Nephron (organoid): ENCODE results near the gene VHLL.
A peak's percentile ranks its signal among the peaks of the same experiment; 100 is the strongest.

Experiments used
- H3K27ac Mint-ChIP-seq, 3 experiments: 2 replicates each; pipeline ENCODE4 v1.8.0; 2020; ENCODE audit warnings: mixed read lengths in 3 of 3, mild to moderate bottlenecking in 2 of 3, moderate library complexity in 1 of 3
- H3K27me3 Mint-ChIP-seq: 2 replicates; pipeline ENCODE4 v1.8.0; 2021; ENCODE audit warnings: low read depth, mild to moderate bottlenecking, moderate library complexity, mixed read lengths
- H3K36me3 Mint-ChIP-seq: 2 replicates; pipeline ENCODE4 v1.8.0; 2020; ENCODE audit warnings: low read depth, mixed read lengths
- H3K4me1 Mint-ChIP-seq: 2 replicates; pipeline ENCODE4 v1.8.0; 2020; ENCODE audit warnings: mixed read lengths
- H3K4me3 Mint-ChIP-seq, 3 experiments: 2 replicates each; pipeline ENCODE4 v1.8.0; 2020; ENCODE audit warnings: mild to moderate bottlenecking in 3 of 3, mixed read lengths in 3 of 3, moderate library complexity in 2 of 3
- H3K9me3 Mint-ChIP-seq: 2 replicates; pipeline ENCODE4 v1.8.0; 2020; ENCODE audit warnings: mixed read lengths
- TF ChIP-seq, protein P1 (sequence below), 3 experiments: fragments of 200-600 bp; sonication (generic); IDR thresholded peaks; one replicate each; pipeline ENCODE4 v1.5.0; 2021; ENCODE audit warnings: antibody characterized with exemption in 3 of 3; ENCODE audit not compliant: unreplicated experiment in 3 of 3

The VHLL gene

DNA sequence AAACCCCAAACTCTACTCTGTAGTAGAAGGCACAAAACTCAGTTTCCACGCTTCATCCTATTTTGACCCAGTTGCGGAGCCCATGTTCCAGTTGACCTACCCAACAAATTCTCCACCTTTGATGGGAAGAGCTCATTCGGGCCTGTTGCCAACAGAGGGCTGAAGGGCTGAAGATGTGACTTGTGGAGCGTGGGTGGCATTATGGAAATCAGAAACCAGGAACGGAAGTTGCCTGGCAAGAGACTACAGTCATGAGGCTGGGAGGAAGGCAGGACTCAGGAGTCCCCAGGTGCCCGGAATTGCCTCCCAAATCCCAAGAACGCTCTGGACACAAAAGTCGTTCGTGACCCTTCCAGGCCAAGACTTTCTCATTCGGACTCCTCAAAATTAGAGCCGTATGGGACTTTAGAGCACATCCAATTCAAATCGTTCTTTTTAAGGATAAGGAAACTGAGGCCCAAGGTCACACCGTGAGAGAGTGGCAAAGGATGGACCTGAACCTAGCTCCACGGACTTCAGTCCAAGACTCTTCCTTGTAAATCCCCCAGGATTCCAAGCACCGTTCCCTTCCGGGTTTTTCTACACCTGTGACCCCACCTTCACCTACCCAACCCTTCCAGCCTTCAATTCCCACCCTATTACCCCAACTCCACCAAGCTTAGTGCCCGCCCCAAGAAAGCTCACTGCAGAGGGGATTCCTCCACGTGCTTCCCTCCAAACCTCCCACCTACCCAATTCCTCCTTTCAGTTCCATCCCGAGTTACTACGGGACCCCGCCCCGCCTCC lies 17.2 kb downstream of the VHLL start:
- peaks cover 20% of the 10 kb centered on the region for H3K36me3 Mint-ChIP-seq
- TF ChIP-seq, protein P1, sequence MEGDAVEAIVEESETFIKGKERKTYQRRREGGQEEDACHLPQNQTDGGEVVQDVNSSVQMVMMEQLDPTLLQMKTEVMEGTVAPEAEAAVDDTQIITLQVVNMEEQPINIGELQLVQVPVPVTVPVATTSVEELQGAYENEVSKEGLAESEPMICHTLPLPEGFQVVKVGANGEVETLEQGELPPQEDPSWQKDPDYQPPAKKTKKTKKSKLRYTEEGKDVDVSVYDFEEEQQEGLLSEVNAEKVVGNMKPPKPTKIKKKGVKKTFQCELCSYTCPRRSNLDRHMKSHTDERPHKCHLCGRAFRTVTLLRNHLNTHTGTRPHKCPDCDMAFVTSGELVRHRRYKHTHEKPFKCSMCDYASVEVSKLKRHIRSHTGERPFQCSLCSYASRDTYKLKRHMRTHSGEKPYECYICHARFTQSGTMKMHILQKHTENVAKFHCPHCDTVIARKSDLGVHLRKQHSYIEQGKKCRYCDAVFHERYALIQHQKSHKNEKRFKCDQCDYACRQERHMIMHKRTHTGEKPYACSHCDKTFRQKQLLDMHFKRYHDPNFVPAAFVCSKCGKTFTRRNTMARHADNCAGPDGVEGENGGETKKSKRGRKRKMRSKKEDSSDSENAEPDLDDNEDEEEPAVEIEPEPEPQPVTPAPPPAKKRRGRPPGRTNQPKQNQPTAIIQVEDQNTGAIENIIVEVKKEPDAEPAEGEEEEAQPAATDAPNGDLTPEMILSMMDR (IDR thresholded peaks at IDR 0.05; ENCODE audit: unreplicated experiment in 3 of 3), result no peak
- peaks cover 33% of the 10 kb centered on the region for H3K4me1 Mint-ChIP-seq
- H3K9me3 Mint-ChIP-seq, result no peaks in the 10 kb centered on the region
- peak overlapping the region; percentile 89 to 97 (median 94) for H3K27ac Mint-ChIP-seq
- H3K4me3 Mint-ChIP-seq, result peak overlapping the region; percentile 91 to 96 (median 93)
- H3K27me3 Mint-ChIP-seq, result no peaks in the 10 kb centered on the region

- H3K9me3 Mint-ChIP-seq, result no peaks in the 10 kb centered on the region
- peaks cover 26% of the 10 kb centered on the region for H3K36me3 Mint-ChIP-seq
- TF ChIP-seq, protein P1 (IDR thresholded peaks at IDR 0.05; ENCODE audit: unreplicated experiment in 3 of 3), result no peak
- no peaks in the 10 kb centered on the region for H3K27me3 Mint-ChIP-seq
- peak overlapping the region in 2 of 3 experiments; percentile 94 to 97 for H3K27ac Mint-ChIP-seq
- H3K4me1 Mint-ChIP-seq, result peaks cover 33% of the 10 kb centered on the region
- H3K4me3 Mint-ChIP-seq, result peak overlapping the region; percentile 91 to 96 (median 93)
These were observed 17.8 kb downstream of the VHLL start for GRCh38 chr1:156281281-156281680.

DNA sequence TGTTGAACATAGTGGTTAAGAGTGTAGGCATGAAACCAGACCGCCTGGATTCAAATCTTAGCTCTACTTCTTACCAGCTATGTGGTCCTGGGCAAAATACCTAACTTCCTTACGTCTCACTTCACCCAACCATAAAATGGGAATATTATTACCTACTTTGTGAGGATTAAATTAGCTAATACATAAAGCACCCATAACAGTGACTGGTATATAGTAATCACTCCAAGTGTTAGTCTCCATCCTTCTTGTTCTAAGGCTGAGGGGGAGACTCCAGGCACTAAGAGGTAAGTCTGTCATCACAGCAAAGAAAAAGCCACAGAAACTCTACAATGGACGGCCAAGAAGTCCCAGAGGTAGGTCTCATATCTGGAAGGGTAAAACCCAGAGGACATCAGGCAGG lies 19.3 kb downstream of the VHLL start:
- H3K4me1 Mint-ChIP-seq, result peaks cover 33% of the 10 kb centered on the region
- TF ChIP-seq, protein P1 (IDR thresholded peaks at IDR 0.05; ENCODE audit: unreplicated experiment in 3 of 3), result no peak
- peak overlapping the region; percentile 69 to 82 (median 74) for H3K4me3 Mint-ChIP-seq
- no peaks in the 10 kb centered on the region for H3K27me3 Mint-ChIP-seq
- no peaks in the 10 kb centered on the region for H3K9me3 Mint-ChIP-seq
- peak overlapping the region in 1 of 3 experiments; percentile 34 for H3K27ac Mint-ChIP-seq
- H3K36me3 Mint-ChIP-seq, result peaks cover 37% of the 10 kb centered on the region

DNA sequence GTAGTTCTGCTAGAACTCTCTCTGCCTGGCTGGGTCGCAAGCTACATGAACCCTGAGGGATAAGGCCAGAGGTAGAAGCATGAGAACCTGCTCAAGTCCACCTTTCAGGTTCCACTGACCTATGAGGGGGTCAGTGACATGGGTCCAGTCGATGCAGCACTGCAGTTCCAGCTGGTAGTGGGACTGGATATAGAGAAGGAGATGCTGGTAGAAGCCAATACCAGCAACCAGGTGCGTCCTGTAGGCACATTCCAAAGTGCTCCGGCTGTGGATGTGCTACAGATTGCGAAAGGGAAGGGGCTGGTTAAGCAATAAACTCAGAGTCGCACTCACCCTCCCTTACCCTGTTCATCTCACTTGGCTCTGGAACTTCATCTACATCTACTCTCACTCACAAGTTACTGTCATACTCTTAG lies 22.1 kb downstream of the VHLL start:
- Mint-ChIP-seq H3K4me1 (peaks cover 19% of the 10 kb centered on the region), H3K9me3 (no peaks in the 10 kb centered on the region), H3K4me3 (no peak overlapping the region), H3K36me3 (peaks cover 64% of the 10 kb centered on the region), H3K27me3 (no peaks in the 10 kb centered on the region), H3K27ac (no peak overlapping the region)
- TF ChIP-seq, protein P1 (IDR thresholded peaks at IDR 0.05; ENCODE audit: unreplicated experiment in 3 of 3), result no peak

GRCh38 chr1:156276532-156276931 lies 22.6 kb downstream of the VHLL start:
- Mint-ChIP-seq H3K36me3 (peaks cover 68% of the 10 kb centered on the region), H3K9me3 (no peaks in the 10 kb centered on the region), H3K27me3 (no peaks in the 10 kb centered on the region), H3K27ac (no peak overlapping the region), H3K4me1 (peaks cover 17% of the 10 kb centered on the region), H3K4me3 (no peak overlapping the region)
- TF ChIP-seq, protein P1 (IDR thresholded peaks at IDR 0.05; ENCODE audit: unreplicated experiment in 3 of 3), result no peak

DNA sequence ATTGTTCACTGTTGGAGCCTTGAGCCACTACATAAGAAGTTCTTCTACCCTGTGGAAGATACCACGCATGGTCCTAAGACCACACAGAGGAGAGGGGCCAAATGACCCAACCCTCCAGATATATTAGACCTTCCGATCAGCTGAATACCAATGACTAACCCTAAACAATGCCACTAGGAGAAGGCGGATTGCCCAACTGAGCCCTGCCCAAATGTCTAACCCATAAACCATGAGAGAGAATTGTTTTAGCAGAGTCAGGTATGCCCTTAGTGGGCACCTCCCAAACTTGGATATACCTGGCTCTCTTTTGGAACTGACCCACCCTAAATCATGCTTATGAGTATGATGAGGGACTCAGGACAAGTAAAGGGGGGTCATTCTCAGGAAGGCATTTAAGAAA lies 28.8 kb downstream of the VHLL start:
- Mint-ChIP-seq H3K27me3 (no peaks in the 10 kb centered on the region), H3K4me3 (no peak overlapping the region), H3K4me1 (no peaks in the 10 kb centered on the region), H3K9me3 (no peaks in the 10 kb centered on the region), H3K27ac (no peak overlapping the region), H3K36me3 (peaks cover 75% of the 10 kb centered on the region)
- TF ChIP-seq, protein P1 (IDR thresholded peaks at IDR 0.05; ENCODE audit: unreplicated experiment in 3 of 3), result no peak
